GM19397 (cell line): ENCODE data around the gene ERGIC3.

ENCODE experiments used
- ATAC-seq: cut with Tn5 transposase; IDR thresholded peaks from one replicate; pipeline ENCODE4 v1.9.1; 2021; ENCODE audit warnings: mild to moderate bottlenecking, moderate library complexity; ENCODE audit not compliant: unreplicated experiment

ERGIC3 gene

GRCh38 chr20:35541783-35542662 lies at the start of gene ERGIC3:
TSS of gene ERGIC3 (plus strand) at chr20:35542078. CDS start at chr20:35542098, 20 bp downstream.
- peak; percentile 95 for ATAC-seq

GRCh38 chr20:35492352-35492751 lies 49.5 kb upstream of the ERGIC3 start:
- no peak for ATAC-seq

GRCh38 chr20:35496481-35496880 lies 45.4 kb upstream of the ERGIC3 start:
- ATAC-seq = no peak

- ATAC-seq = no peak
Measured at GRCh38 chr20:35497320-35497719, 44.6 kb upstream of the ERGIC3 start.

- ATAC-seq = no peak
Measured at GRCh38 chr20:35497780-35498189, 44.1 kb upstream of the ERGIC3 start.

- no peak for ATAC-seq
Measured at GRCh38 chr20:35499271-35499670, 42.6 kb upstream of the ERGIC3 start.

- peak; percentile 64 for ATAC-seq
Measured at GRCh38 chr20:35502352-35502751, 39.5 kb upstream of the ERGIC3 start.

- no peak for ATAC-seq
Measured at GRCh38 chr20:35503281-35503680, 38.6 kb upstream of the ERGIC3 start.

- no peak for ATAC-seq
Measured at GRCh38 chr20:35503841-35504561, 37.9 kb upstream of the ERGIC3 start.

GRCh38 chr20:35504751-35505150 lies 37.1 kb upstream of the ERGIC3 start:
- no peak for ATAC-seq

GRCh38 chr20:35506179-35506578 lies 35.7 kb upstream of the ERGIC3 start:
- ATAC-seq = no peak

GRCh38 chr20:35506872-35507638 lies 34.8 kb upstream of the ERGIC3 start:
- ATAC-seq = no peak

- ATAC-seq = no peak
Measured at GRCh38 chr20:35508493-35509218, 33.2 kb upstream of the ERGIC3 start.

GRCh38 chr20:35510951-35511735 lies 30.7 kb upstream of the ERGIC3 start:
- ATAC-seq = no peak

- ATAC-seq = no peak
Measured at GRCh38 chr20:35511814-35512420, 30.0 kb upstream of the ERGIC3 start.

- no peak for ATAC-seq
Measured at GRCh38 chr20:35514371-35514932, 27.4 kb upstream of the ERGIC3 start.

GRCh38 chr20:35515341-35515740 lies 26.5 kb upstream of the ERGIC3 start:
- ATAC-seq = no peak

- ATAC-seq = no peak
Measured at GRCh38 chr20:35515949-35516645, 25.8 kb upstream of the ERGIC3 start.
